Right hindlimb (tissue), 1 donor: ENCODE data around the gene DRD1.
"Not testable (repeated sequence)": the region's sequence is repeated elsewhere in the genome, so short reads cannot be mapped to it uniquely, and the experiment has no call there.

Experiments
- DNase-seq: peaks from one replicate; pipeline ENCODE4 v3.0.0-alpha.2; 2018

DRD1 gene

GRCh38 chr5:175424594-175424993 is 19.4 kb downstream of the DRD1 start:
- DNase-seq, result not testable (repeated sequence)

- no peak for DNase-seq
Observed at GRCh38 chr5:175422058-175422457, 21.9 kb downstream of the DRD1 start.

- no peak for DNase-seq
Observed at GRCh38 chr5:175420383-175420782, 23.6 kb downstream of the DRD1 start.

GRCh38 chr5:175418251-175418650 is 25.7 kb downstream of the DRD1 start:
- no peak for DNase-seq

- no peak for DNase-seq
Observed at GRCh38 chr5:175417384-175417783, 26.6 kb downstream of the DRD1 start.

- DNase-seq, result no peak
Observed at GRCh38 chr5:175415303-175415702, 28.7 kb downstream of the DRD1 start.

- no peak for DNase-seq
Observed at GRCh38 chr5:175410926-175411325, 33.1 kb downstream of the DRD1 start.

- DNase-seq, result no peak
Observed at GRCh38 chr5:175406300-175406699, 37.7 kb downstream of the DRD1 start.

- DNase-seq, result not testable (repeated sequence)
Observed at GRCh38 chr5:175397590-175398297, 46.2 kb downstream of the DRD1 start.

- not testable (repeated sequence) for DNase-seq
Observed at GRCh38 chr5:175395430-175395829, 48.6 kb downstream of the DRD1 start.

- no peak for DNase-seq
Observed at GRCh38 chr5:175394601-175395000, 49.4 kb downstream of the DRD1 start.

GRCh38 chr5:175393897-175394296 is 50.1 kb downstream of the DRD1 start:
- no peak for DNase-seq

- no peak for DNase-seq
Observed at GRCh38 chr5:175392236-175392635, 51.7 kb downstream of the DRD1 start.

GRCh38 chr5:175390352-175391083 is 53.5 kb downstream of the DRD1 start:
- DNase-seq, result no peak
